Stimulated activated CD8-positive, alpha-beta memory T cell treated with anti-CD3 and anti-CD28 coated beads, Interleukin-12 subunit alpha, Interleukin-12 subunit beta, amount 100 ng/mL, for 1 hour (primary cell): ENCODE measurements around the gene BPHL.
"Not testable (repeated sequence)": the region's sequence is repeated elsewhere in the genome, so short reads cannot be mapped to it uniquely, and the experiment has no call there.

Source experiments
- DNase-seq: peaks from one replicate; pipeline ENCODE4 v3.0.0-alpha.2; 2020; ENCODE audit warnings: low read depth

Gene BPHL

DNA sequence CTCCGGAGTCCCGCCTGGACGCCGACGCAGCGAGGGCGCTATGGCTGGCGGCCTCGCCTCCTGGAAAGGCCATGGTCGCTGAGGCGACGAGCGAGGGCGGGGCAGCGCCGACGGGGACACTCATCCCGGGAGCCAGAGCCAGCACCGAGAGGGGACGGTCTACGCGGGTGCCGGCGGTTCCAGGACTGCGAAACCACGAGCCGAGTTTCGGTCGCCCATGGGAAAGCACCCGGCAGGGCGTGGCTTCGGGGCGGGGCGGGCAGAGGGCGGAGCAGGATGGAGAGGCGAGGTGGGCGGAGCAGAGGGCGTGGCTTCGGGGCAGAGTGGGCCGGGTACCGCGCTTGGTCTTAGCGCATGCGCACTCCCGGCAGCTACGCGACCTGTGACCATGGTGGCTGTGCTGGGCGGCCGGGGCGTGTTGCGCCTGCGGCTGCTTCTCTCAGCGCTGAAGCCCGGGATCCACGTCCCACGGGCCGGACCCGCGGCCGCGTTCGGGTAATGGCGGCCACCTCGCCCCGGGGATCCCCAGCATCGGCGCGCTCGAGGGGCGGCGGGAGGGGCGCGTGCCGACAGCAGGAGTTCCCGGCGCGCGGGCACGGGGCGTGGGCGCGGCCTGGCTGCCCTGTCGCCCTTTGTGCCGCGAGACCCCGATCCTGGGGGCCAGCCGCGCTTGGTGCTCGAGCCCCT, at the start of gene BPHL:
TSS of gene BPHL (plus strand) at position 359 of the 687 bp plus-strand sequence. CDS start at position 389, 30 bp downstream.
- DNase-seq = peak; percentile 99

- no peak for DNase-seq
Observed at GRCh38 chr6:3071568-3071967, 46.9 kb upstream of the BPHL start.

DNA sequence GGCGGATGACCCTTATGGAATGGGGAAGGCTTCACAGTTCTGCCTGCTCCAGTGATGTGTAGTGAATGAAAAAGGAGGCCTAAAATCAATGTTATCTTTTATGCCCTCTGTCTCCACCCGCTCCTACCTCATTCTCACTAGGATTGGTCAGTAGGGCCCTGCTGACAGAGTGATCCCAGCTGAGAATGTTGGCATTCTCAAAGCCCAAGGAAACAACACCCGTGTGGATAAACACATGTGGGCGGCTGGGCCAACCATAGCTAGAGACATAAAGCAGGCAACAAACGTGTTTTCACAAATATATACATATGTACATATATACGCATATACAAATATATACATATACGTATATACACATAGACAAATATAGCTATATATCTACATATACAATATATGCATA, 45.7 kb upstream of the BPHL start:
- no peak for DNase-seq

DNA sequence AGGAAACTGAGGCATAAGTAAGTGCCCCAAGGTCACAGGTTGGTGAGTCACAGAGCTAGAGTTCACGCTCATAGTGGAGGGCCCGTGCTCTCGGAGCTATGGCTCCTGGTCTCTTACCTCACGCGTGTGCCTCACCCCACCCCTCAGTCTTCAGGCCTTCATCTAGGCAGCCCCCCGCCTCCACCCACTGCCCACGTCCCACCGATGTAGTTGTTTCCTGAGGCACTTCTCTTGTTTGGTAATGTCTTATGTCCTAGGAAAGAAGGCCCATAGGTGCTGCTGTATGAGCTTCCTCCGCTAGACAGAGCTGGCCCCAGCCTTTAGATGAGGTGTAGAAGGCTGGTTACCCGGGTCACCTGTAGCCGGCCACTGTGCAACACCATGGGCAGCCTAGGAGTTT, 45.1 kb upstream of the BPHL start:
- DNase-seq = no peak

GRCh38 chr6:3075772-3076113, 42.8 kb upstream of the BPHL start:
- DNase-seq = no peak

GRCh38 chr6:3076320-3076719, 42.2 kb upstream of the BPHL start:
- no peak for DNase-seq

GRCh38 chr6:3077430-3077829, 41.1 kb upstream of the BPHL start:
- DNase-seq = no peak

DNA sequence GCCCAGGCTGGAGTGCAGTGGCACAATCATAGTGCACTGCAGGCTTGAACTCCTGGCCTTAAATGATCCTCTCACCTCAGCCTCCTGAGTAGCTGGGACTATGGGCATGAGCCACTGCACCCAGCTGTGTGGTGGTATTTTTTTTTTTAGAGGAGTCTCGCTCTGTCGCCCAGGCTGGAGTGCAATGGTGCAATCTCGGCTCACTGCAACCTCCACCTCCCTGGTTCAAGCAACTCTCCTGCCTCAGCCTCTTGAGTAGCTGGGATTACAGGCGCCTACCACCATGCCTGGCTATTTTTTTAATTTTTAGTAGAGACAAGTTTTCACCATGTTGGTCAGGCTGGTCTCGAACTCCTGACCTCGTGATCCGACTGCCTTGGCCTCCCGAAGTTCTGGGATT, 39.6 kb upstream of the BPHL start:
- DNase-seq = not testable (repeated sequence)

DNA sequence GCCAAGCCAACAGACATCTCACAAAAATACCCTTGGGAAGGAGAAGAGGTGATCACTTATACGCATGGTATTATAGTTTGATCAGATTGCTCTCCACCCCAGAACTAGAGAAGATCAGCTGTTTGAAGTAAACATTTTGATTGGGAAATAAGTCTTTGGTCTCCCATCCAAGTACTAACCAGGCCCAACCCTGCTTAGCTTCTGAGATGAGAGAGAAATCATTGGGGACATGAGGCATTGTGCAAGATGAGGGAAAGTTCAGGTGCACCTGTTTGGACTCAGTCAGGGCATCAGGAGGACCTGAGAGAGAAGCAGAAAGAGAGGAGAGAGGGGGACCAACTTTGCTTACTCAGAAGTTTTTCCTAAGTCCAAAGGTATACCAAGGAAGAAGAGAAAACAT, 38.8 kb upstream of the BPHL start:
- DNase-seq = no peak

DNA sequence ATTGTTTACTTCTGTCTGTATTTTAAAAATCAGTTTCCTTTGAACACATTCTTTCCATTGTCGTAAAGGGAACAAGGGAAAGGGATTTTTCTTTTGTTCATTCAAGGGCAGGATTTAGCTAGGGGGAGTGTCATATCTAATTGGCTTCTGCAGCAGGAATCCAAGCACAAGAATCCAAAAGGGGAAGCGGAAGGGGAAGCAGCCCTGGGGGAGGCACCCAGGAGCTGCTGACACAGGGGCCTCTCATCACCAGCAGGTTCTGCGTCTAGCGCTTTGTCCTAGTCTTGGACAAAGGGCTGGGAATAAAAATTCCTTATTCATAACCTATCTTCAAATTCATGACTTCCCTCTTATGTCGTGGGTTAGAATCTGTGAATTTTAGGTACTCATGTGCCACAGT, 36.6 kb upstream of the BPHL start:
- DNase-seq = no peak

DNA sequence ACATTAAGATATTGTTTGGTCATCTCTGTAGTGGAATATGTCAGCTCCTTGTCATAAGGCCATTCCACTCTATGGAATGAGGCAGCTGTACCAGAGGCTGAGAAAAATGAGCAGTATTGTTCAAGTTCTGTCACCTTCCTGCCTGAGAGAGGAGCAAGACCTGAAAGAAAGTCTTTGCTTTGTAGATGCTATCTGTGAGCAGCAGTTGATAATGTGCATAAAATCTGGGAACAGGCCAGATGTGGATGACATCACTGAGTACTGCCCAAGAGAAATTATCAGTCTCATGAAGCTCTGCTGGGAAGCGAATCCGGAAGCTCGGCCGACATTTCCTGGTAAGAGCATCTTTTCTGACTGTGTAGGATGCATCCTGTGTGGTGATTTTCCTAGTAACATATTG, 33.4 kb upstream of the BPHL start:
- DNase-seq = no peak

GRCh38 chr6:3086282-3086946, 32.1 kb upstream of the BPHL start:
- no peak for DNase-seq

DNA sequence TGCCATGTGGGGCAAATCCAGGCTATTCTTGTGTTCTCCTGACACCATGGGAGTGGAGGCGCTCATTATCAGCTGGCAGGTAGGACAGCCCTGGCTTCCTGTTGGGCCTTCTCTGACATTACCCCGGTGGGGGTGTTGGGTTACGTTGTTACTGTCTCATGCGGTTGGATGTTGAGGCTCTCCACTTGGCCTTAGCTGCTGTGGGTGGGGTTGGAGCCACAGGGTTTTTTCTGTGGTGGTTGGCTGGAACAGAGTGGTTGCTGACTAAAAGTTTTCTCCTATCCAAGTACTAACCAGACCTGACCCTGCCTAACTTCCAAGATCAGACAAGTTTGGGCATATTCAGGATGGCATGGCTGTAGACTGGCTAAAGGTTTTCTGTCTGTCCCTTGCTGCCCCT, 30.1 kb upstream of the BPHL start:
- DNase-seq = no peak

DNA sequence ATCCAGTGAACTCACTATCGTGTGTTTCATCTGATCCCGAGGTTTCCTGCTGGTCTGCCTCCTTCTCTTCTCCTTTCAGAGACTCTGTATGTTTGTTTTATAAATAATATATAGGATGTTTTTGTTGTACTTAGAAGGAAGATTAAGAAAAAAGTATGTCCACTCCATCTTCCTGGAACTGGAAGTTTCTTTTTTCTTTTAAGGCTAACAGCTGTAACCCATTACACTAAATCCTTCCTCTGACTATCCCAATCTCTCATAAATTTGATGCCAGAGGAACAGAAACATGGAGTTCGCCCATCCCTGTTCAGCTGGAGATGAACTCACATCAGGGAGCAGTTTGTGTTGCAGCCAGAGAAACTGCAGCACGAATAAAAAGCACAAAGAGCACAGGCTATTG, 29.5 kb upstream of the BPHL start:
- no peak for DNase-seq

DNA sequence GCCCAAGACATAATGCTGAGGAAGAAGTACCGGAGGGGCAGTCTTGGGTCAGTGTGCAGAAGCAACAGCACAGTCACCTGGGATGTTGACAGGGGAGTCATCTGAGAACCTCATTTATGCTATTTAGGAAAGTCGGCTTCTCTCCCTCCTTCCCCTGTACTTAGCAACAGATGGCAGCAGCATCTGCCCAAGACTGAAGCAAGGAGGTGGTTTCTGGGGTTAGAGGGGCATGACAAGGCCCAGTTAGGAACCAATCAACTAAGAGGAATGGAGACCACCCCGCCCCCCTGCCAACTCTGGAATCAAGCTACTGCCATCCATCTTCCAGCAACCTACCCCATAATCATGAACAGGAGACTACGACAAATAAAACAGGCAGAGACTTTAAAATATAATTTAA, 28.5 kb upstream of the BPHL start:
- no peak for DNase-seq

GRCh38 chr6:3094815-3095214, 23.7 kb upstream of the BPHL start:
- DNase-seq = no peak

- no peak for DNase-seq
Observed at GRCh38 chr6:3102875-3103274, 15.6 kb upstream of the BPHL start.

DNA sequence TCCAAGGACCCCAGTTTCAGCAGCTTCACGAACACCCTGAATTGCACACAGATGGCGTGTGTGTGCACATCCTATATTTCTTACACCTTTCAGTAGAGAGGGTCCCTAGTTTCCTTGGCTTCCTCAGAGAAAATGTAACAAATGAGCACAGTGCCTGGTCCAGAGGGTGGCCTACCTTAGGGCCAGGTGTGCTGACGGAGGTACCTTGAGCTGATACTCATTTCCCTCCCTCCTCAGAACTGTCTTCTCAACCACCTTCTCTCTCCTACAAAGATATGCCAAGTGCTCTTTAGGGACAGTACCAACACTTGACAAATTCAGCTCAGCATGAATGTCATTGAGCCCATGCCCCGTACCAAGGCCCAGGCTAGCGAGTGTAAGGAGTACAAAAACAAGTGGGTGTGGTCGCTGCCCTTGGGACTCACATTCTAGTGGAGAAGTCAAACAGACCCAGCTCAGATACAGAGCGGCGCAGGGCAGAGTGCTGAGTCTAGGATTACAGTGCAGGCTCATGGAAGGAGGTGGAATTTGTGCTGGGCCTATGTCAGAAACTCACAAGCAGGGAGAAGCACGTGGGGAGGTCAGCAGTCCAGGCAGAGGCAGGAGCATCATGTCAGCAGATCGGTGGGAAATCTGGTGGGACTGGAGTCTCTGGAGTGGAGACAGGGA, 9.6 kb upstream of the BPHL start:
- DNase-seq = no peak

GRCh38 chr6:3109761-3110160, 8.8 kb upstream of the BPHL start:
- no peak for DNase-seq

GRCh38 chr6:3114377-3114776, 4.1 kb upstream of the BPHL start:
- DNase-seq = no peak

DNA sequence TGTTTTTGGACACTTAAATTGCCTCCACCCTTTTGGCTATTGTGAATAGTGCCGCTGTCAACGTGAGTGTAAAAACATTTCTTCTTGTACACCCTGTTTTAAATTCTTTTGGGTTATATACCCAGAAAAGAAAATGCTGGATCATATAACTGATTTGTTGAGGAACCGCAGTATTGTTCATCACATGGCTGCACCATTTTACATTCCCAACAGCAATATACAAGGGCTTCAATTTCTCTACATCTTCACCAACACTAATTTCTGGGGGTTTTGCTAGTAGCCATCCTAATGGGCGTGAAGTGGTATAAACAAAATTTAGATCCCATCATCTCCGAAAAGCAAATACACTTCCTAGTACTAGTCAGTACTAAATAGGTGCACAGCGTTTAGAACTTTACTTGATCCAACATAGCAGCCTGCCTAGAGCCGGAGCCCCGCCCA, 579 bp upstream of the BPHL start:
- DNase-seq = no peak

DNA sequence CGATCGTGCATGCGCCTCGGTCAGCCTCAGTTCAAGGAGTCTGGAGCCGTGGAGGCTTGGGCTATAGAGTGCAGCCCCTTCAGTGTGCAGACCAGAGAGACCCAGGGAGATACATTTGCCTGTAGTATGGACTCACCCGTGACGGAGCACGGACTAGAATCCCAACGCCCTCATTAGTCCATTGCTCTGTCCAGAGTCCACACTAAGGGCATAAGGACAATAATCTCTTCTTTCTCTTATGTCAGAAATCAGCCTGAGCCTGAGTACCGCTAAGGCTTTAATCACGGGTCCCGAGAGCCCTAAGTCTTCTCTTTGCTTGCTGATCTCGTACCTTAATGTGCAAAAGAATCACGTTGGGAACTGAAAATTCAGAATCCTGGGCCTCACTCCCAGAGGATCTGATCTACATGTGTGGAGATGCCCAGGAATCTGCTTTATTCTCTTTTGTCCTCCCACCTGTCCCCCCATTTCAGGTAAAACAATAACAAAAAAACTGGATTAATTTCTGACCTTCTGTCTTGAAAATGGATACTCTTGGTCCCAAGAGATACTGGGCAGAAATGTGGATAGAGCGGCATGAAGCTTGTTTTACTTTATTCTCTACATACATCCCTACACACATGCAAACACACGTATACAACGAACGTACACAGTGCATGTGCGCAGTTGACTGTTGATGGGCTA, 671 bp downstream of the BPHL start:
- no peak for DNase-seq

DNA sequence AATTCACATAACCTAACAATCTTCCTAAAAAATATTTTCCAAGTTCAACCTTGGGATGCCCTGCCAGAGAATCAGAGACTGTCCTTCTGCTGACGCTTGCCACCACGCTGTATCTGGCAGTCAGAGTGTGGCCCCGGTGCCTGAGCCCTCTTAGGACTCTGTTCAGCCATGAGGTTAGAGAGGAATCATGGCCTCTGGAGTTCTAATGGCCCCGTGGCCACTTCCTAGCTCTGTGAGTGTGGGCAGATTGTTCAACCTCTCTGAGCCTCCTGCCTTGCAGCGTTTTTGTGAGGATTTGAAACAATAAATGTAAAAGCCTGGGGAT, 2.2 kb downstream of the BPHL start:
- DNase-seq = no peak
